ENCODE results near the gene ELL.

DNA sequence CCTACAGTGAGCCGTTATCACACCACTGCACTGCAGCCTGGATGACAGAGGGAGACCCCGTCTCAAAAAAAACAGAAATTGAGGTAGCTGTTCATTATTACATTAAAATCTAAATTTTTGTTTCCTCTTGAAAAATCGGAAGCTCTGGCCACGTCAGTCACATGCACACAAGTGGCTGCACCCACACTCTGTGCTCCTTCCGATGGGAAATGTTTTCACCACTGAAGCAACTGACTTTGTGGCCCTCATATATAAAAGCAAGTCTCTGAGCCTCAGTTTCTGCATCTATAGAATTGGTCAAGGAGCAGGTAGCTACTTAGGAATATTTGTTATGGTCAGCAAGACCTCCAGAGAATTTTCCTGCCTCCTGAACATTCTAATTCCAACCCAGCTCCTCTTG is 128.9 kb downstream of the ELL start:
- TF ChIP-seq, protein P1, sequence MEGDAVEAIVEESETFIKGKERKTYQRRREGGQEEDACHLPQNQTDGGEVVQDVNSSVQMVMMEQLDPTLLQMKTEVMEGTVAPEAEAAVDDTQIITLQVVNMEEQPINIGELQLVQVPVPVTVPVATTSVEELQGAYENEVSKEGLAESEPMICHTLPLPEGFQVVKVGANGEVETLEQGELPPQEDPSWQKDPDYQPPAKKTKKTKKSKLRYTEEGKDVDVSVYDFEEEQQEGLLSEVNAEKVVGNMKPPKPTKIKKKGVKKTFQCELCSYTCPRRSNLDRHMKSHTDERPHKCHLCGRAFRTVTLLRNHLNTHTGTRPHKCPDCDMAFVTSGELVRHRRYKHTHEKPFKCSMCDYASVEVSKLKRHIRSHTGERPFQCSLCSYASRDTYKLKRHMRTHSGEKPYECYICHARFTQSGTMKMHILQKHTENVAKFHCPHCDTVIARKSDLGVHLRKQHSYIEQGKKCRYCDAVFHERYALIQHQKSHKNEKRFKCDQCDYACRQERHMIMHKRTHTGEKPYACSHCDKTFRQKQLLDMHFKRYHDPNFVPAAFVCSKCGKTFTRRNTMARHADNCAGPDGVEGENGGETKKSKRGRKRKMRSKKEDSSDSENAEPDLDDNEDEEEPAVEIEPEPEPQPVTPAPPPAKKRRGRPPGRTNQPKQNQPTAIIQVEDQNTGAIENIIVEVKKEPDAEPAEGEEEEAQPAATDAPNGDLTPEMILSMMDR (conservative IDR thresholded peaks at IDR 0.05; ENCODE audit: low read depth, low read length): no peak
- TF ChIP-seq EZH2phosphoT487 (IDR thresholded peaks at IDR 0.05; ENCODE audit: borderline replicate concordance, low read length) (no peak), EZH2 (IDR thresholded peaks at IDR 0.05; ENCODE audit: low read length, unreplicated experiment) (no peak)

All from PC-3 (cell line).